SU-DHL-6 (cell line): ENCODE data around the gene RPS3.

ENCODE experiments used
- H2AFZ ChIP-seq: fragments of 200-600 bp; sonication (generic); 2 replicates; pipeline ENCODE4 v1.6.1; 2014; ENCODE audit warnings: low read depth, mild to moderate bottlenecking, moderate library complexity, mixed read lengths, antibody characterized with exemption, low read length; ENCODE audit not compliant: severe bottlenecking
- H3F3A ChIP-seq: fragments of 200-600 bp; shearing (Covaris generic); 2 replicates; pipeline ENCODE4 v1.6.0; 2016; ENCODE audit warnings: antibody characterized with exemption, mild to moderate bottlenecking; ENCODE audit not compliant: insufficient read depth
- H3K27ac ChIP-seq: fragments of 200-600 bp; sonication (generic); 2 replicates; pipeline ENCODE4 v1.5.1; 2016; ENCODE audit warnings: low read depth, mild to moderate bottlenecking, low read length, moderate library complexity, mixed read lengths
- H3K27me3 ChIP-seq: fragments of 200-600 bp; sonication (generic), shearing (Covaris generic); 2 replicates; pipeline ENCODE4 v1.6.0; 2014; ENCODE audit warnings: mild to moderate bottlenecking, low read length
- H3K36me3 ChIP-seq: fragments of 200-600 bp; sonication (generic); 2 replicates; pipeline ENCODE4 v1.6.1; 2014; ENCODE audit warnings: mild to moderate bottlenecking, low read length, mixed read lengths
- H3K4me2 ChIP-seq: fragments of 300-600, 200-600 bp; shearing (Covaris generic), sonication (generic); 2 replicates; pipeline ENCODE4 v1.6.0; 2014; ENCODE audit warnings: low read length, low read depth, mild to moderate bottlenecking; ENCODE audit not compliant: poor library complexity, severe bottlenecking
- H3K4me3 ChIP-seq: fragments of 200-600 bp; sonication (generic); 2 replicates; pipeline ENCODE4 v1.5.1; 2014; ENCODE audit warnings: antibody characterized with exemption, low read length, mild to moderate bottlenecking, mixed read lengths; ENCODE audit not compliant: insufficient read depth, poor library complexity, severe bottlenecking
- H3K79me2 ChIP-seq: fragments of 200-600 bp; sonication (generic); 2 replicates; pipeline ENCODE4 v1.6.1; 2014; ENCODE audit warnings: mild to moderate bottlenecking, low read length, moderate library complexity; ENCODE audit not compliant: insufficient read depth
- H3K9ac ChIP-seq: fragments of 200-600 bp; sonication (generic); 2 replicates; pipeline ENCODE4 v1.7.0; 2014; ENCODE audit warnings: mild to moderate bottlenecking, low read length
- H3K9me2 ChIP-seq: fragments of 200-600 bp; sonication (generic); replicated peaks from 2 replicates; pipeline ENCODE4 v1.6.1; 2014; ENCODE audit warnings: low read length; ENCODE audit not compliant: insufficient read depth
- H3K9me3 ChIP-seq: fragments of 200-600 bp; sonication (generic); 2 replicates; pipeline ENCODE4 v1.6.1; 2014; ENCODE audit warnings: low read length, mixed read lengths; ENCODE audit not compliant: insufficient read depth
- H4K20me1 ChIP-seq: fragments of 200-600 bp; sonication (generic); 2 replicates; pipeline ENCODE4 v1.6.1; 2014; ENCODE audit warnings: low read depth, mild to moderate bottlenecking, antibody characterized with exemption, low read length, moderate library complexity, mixed read lengths
- CTCF ChIP-seq: fragments of 200-600 bp; sonication (generic); IDR thresholded peaks from one replicate; pipeline ENCODE4 v1.5.1; 2017; ENCODE audit warnings: antibody characterized with exemption, mild to moderate bottlenecking, low read length, moderate library complexity; ENCODE audit not compliant: insufficient read depth, poor library complexity, severe bottlenecking
- EZH2phosphoT487 ChIP-seq: fragments of 200-600 bp; sonication (generic), shearing (Covaris generic); conservative IDR thresholded peaks from 2 replicates; pipeline ENCODE4 v1.6.1; 2018; ENCODE audit warnings: mild to moderate bottlenecking, antibody characterized with exemption, low read length, moderate library complexity, mixed read lengths

The RPS3 gene

GRCh38 chr11:75433443-75433842 is 34.1 kb downstream of the RPS3 start:
- Histone ChIP-seq H3K9me3 (no peaks in the 10 kb centered on the region), H3K36me3 (no peaks in the 10 kb centered on the region), H3K27ac (no peak overlapping the region), H4K20me1 (no peaks in the 10 kb centered on the region), H3K9ac (no peak overlapping the region), H3K4me3 (no peak overlapping the region), H3K9me2 (no peaks in the 10 kb centered on the region), H3K79me2 (no peaks in the 10 kb centered on the region), H3K27me3 (no peaks in the 10 kb centered on the region), H3K4me2 (no peak overlapping the region), H2AFZ (no peak overlapping the region), H3F3A (no peaks in the 10 kb centered on the region)
- no peak for TF ChIP-seq CTCF
- no peak for TF ChIP-seq EZH2phosphoT487

GRCh38 chr11:75434051-75434450 is 34.7 kb downstream of the RPS3 start:
- H3K9ac ChIP-seq: no peak overlapping the region
- no peaks in the 10 kb centered on the region for H4K20me1 ChIP-seq
- H3K36me3 ChIP-seq: no peaks in the 10 kb centered on the region
- H3F3A ChIP-seq: no peaks in the 10 kb centered on the region
- no peak overlapping the region for H2AFZ ChIP-seq
- H3K27me3 ChIP-seq: no peaks in the 10 kb centered on the region
- no peak overlapping the region for H3K4me2 ChIP-seq
- H3K4me3 ChIP-seq: no peak overlapping the region
- no peaks in the 10 kb centered on the region for H3K9me2 ChIP-seq
- no peak overlapping the region for H3K27ac ChIP-seq
- H3K9me3 ChIP-seq: no peaks in the 10 kb centered on the region
- TF ChIP-seq EZH2phosphoT487 (no peak), CTCF (no peak)
- no peaks in the 10 kb centered on the region for H3K79me2 ChIP-seq

GRCh38 chr11:75434886-75435570 is 35.7 kb downstream of the RPS3 start:
- Histone ChIP-seq H3K9ac (no peak overlapping the region), H3K4me2 (no peak overlapping the region), H3K79me2 (no peaks in the 10 kb centered on the region), H3K9me2 (no peaks in the 10 kb centered on the region), H3F3A (no peaks in the 10 kb centered on the region), H2AFZ (no peak overlapping the region), H3K36me3 (no peaks in the 10 kb centered on the region), H3K27me3 (no peaks in the 10 kb centered on the region), H4K20me1 (no peaks in the 10 kb centered on the region), H3K4me3 (no peak overlapping the region), H3K27ac (no peak overlapping the region), H3K9me3 (no peaks in the 10 kb centered on the region)
- TF ChIP-seq EZH2phosphoT487: no peak
- TF ChIP-seq CTCF: no peak
